GM12878 (cell line): ENCODE measurements around the gene GALT.

Experiments
- CEBPB ChIP-seq, 2 experiments: fragments of 150-350 bp in 1 of 2; IDR thresholded peaks; 2 replicates each; pipeline ENCODE4 v1.6.1; 2012 to 2014; ENCODE audit warnings: low read depth in 2 of 2, low read length in 2 of 2, borderline replicate concordance in 1 of 2, inconsistent platforms in 1 of 2
- CREM ChIP-seq: IDR thresholded peaks from 2 replicates; pipeline ENCODE4 v1.6.1; 2014; ENCODE audit warnings: antibody characterized with exemption, low read depth
- ELK1 ChIP-seq: IDR thresholded peaks from 2 replicates; pipeline ENCODE4 v1.6.1; 2012; ENCODE audit warnings: low read depth, low read length, improper control_type of control experiment
- HDAC6 ChIP-seq: fragments of 200-600 bp; sonication (generic); IDR thresholded peaks from one replicate; pipeline ENCODE4 v1.8.0; 2017; ENCODE audit warnings: antibody characterized with exemption; ENCODE audit not compliant: unreplicated experiment
- JUND ChIP-seq: IDR thresholded peaks from 2 replicates; pipeline ENCODE4 v1.6.1; 2012; ENCODE audit warnings: low read depth, mild to moderate bottlenecking, low read length, improper control_type of control experiment, moderate library complexity
- MTA3 ChIP-seq: IDR thresholded peaks from 2 replicates; pipeline ENCODE4 v1.6.1; 2012; ENCODE audit warnings: low read length, inconsistent platforms, borderline replicate concordance
- NBN ChIP-seq: fragments of 450-650 bp; IDR thresholded peaks from 2 replicates; pipeline ENCODE4 v1.6.1; 2016
- POLR2AphosphoS5 ChIP-seq: IDR thresholded peaks from 2 replicates; pipeline ENCODE4 v1.6.1; 2011; ENCODE audit warnings: mild to moderate bottlenecking, low read length, inconsistent platforms
- TF ChIP-seq, protein P1 (sequence below): fragments of 450-650 bp; IDR thresholded peaks from 2 replicates; pipeline ENCODE4 v1.6.1; 2018; ENCODE audit warnings: borderline replicate concordance, mild to moderate bottlenecking; ENCODE audit not compliant: partially characterized antibody
- TF ChIP-seq, protein P2 (sequence below): IDR thresholded peaks from 2 replicates; pipeline ENCODE4 v1.6.1; 2011; ENCODE audit warnings: mild to moderate bottlenecking, low read depth, low read length, moderate library complexity; ENCODE audit not compliant: insufficient replicate concordance
- TF ChIP-seq, protein P3 (sequence below), 3 experiments: IDR thresholded peaks in 2 of 3; conservative IDR thresholded peaks in 1 of 3; 2 replicates each; pipeline ENCODE4 v1.5.1; 2011; ENCODE audit warnings: low read depth in 3 of 3, low read length in 3 of 3, mild to moderate bottlenecking in 3 of 3, control low read depth in 2 of 3, moderate library complexity in 2 of 3, inconsistent platforms in 1 of 3, mixed read lengths in 1 of 3; ENCODE audit not compliant: control insufficient read depth in 2 of 3, insufficient read depth in 1 of 3; ENCODE audit errors: extremely low read depth in 1 of 3

DNA sequence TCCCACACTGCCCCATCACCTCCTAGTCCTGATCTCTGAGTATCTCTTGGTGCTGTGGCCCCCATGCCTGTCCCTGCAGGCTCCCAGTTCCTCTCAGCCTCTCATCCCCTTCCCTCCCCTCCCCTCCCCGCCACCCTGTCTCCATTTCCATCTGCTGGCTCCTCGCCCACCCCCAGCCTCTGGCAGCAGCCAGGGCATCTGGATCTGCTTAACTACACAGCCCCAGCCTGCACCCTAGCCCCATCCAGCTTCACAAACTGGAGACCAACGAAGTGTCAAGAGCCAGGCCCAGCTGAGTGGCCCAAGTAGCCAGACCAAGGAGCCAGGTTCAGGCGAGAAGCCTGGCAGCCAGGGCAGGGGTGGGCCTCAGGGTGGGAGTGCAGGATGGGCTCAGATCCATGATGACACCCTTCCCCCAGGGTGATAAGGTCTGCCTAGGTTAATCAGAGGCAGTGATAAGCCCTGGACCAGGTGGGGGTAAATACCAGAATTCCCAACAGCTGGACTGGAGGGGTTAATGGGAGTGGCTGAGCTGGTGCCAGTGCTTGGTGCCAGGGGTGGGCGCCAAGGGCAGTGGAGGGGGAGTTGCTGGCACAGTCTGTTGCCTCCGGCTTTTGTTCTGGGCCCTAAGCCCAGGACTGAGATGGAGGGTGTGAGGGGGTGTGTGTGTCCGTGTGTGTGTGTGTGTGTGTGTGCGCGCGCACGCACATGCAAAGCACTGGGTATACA, 8.0 kb downstream of the GALT start:
- TF ChIP-seq HDAC6: no peak
- no peak for TF ChIP-seq JUND
- TF ChIP-seq, protein P1, sequence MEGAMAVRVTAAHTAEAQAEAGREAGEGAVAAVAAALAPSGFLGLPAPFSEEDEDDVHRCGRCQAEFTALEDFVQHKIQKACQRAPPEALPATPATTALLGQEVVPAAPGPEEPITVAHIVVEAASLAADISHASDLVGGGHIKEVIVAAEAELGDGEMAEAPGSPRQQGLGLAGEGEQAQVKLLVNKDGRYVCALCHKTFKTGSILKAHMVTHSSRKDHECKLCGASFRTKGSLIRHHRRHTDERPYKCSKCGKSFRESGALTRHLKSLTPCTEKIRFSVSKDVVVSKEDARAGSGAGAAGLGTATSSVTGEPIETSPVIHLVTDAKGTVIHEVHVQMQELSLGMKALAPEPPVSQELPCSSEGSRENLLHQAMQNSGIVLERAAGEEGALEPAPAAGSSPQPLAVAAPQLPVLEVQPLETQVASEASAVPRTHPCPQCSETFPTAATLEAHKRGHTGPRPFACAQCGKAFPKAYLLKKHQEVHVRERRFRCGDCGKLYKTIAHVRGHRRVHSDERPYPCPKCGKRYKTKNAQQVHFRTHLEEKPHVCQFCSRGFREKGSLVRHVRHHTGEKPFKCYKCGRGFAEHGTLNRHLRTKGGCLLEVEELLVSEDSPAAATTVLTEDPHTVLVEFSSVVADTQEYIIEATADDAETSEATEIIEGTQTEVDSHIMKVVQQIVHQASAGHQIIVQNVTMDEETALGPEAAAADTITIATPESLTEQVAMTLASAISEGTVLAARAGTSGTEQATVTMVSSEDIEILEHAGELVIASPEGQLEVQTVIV: no peak
- no peak for TF ChIP-seq CREM
- TF ChIP-seq, protein P2, sequence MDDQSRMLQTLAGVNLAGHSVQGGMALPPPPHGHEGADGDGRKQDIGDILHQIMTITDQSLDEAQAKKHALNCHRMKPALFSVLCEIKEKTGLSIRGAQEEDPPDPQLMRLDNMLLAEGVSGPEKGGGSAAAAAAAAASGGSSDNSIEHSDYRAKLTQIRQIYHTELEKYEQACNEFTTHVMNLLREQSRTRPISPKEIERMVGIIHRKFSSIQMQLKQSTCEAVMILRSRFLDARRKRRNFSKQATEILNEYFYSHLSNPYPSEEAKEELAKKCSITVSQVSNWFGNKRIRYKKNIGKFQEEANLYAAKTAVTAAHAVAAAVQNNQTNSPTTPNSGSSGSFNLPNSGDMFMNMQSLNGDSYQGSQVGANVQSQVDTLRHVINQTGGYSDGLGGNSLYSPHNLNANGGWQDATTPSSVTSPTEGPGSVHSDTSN: no peak
- TF ChIP-seq ELK1: no peak
- no peak for TF ChIP-seq NBN
- no peak for TF ChIP-seq CEBPB (IDR thresholded peaks at IDR 0.05; ENCODE audit: borderline replicate concordance in 1 of 2, low read depth in 2 of 2, low read length in 2 of 2)
- no peak for TF ChIP-seq MTA3
- TF ChIP-seq, protein P3, sequence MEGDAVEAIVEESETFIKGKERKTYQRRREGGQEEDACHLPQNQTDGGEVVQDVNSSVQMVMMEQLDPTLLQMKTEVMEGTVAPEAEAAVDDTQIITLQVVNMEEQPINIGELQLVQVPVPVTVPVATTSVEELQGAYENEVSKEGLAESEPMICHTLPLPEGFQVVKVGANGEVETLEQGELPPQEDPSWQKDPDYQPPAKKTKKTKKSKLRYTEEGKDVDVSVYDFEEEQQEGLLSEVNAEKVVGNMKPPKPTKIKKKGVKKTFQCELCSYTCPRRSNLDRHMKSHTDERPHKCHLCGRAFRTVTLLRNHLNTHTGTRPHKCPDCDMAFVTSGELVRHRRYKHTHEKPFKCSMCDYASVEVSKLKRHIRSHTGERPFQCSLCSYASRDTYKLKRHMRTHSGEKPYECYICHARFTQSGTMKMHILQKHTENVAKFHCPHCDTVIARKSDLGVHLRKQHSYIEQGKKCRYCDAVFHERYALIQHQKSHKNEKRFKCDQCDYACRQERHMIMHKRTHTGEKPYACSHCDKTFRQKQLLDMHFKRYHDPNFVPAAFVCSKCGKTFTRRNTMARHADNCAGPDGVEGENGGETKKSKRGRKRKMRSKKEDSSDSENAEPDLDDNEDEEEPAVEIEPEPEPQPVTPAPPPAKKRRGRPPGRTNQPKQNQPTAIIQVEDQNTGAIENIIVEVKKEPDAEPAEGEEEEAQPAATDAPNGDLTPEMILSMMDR (IDR thresholded peaks at IDR 0.05 in 2 of 3, conservative IDR thresholded peaks at IDR 0.05 in 1 of 3; ENCODE audit: control insufficient read depth in 2 of 3, extremely low read depth in 1 of 3, insufficient read depth in 1 of 3, low read depth in 3 of 3, low read length in 3 of 3): no peak
- no peak for TF ChIP-seq POLR2AphosphoS5
